ENCODE data around the gene RNF167. TPM values are rescaled to one million over a fixed set of nuclear protein-coding genes. Genes with fewer than 3 reads are reported as not detected.
A peak's percentile ranks its signal among the peaks of the same experiment; 100 is the strongest.

The RNF167 gene
- total and polyA plus RNA-seq, 2 of the 13 experiments (the other 11 are each of a cell fraction or from before 2014, with no cell fraction given): 44.1 to 45.4 TPM

- TF ChIP-seq ZNF318 (CRISPR knock-in tag; IDR thresholded peaks at IDR 0.05) (no peak), SOX5 (CRISPR knock-in tag; IDR thresholded peaks at IDR 0.05; ENCODE audit: borderline replicate concordance) (no peak), TSC22D2 (CRISPR knock-in tag; IDR thresholded peaks at IDR 0.05; ENCODE audit: borderline replicate concordance) (no peak), ATF3 (CRISPR knock-in tag; IDR thresholded peaks at IDR 0.05) (peak; percentile 17; the same call in 1 of the 2 replicates), ZNF263 (CRISPR knock-in tag; IDR thresholded peaks at IDR 0.05) (no peak; the same call in 1 of the 2 replicates), ONECUT2 (CRISPR knock-in tag; IDR thresholded peaks at IDR 0.05) (no peak), ZNF329 (CRISPR knock-in tag; IDR thresholded peaks at IDR 0.05; ENCODE audit: low read depth) (peak; percentile 83), AHR (CRISPR knock-in tag; IDR thresholded peaks at IDR 0.05) (no peak), ZFP37 (CRISPR knock-in tag; IDR thresholded peaks at IDR 0.05; ENCODE audit: borderline replicate concordance) (no peak; the same call in 1 of the 2 replicates), ZBED4 (CRISPR knock-in tag; IDR thresholded peaks at IDR 0.05; ENCODE audit: borderline replicate concordance) (no peak), ZNF770 (CRISPR knock-in tag; IDR thresholded peaks at IDR 0.05) (no peak), FIP1L1 (IDR thresholded peaks at IDR 0.05; ENCODE audit: borderline replicate concordance, insufficient read depth, low read depth, low read length) (no peak), ZNF772 (CRISPR knock-in tag; IDR thresholded peaks at IDR 0.05) (peak; percentile 74; the same call in 1 of the 2 replicates), REPIN1 (CRISPR knock-in tag; IDR thresholded peaks at IDR 0.05; ENCODE audit: borderline replicate concordance, low read depth) (no peak)
These were observed 8.3 kb downstream of the RNF167 start, which contains the start of gene PFN1 (continued) for GRCh38 chr17:4948166-4948930.

Measured in HepG2 (cell line).